HFF-Myc (cell line): ENCODE measurements around the gene CHIT1.
"Not testable (repeated sequence)": the region's sequence is repeated elsewhere in the genome, so short reads cannot be mapped to it uniquely, and the experiment has no call there.

Experiments
- DNase-seq: peaks from one replicate; pipeline ENCODE4 v3.0.0-alpha.2; 2011; ENCODE audit warnings: low read depth; ENCODE audit errors: extremely low read depth
- H3K4me3 ChIP-seq: replicated peaks from 2 replicates; pipeline ENCODE4 v1.5.1; 2011; ENCODE audit warnings: low read depth, mild to moderate bottlenecking, control low read depth, low read length
- CTCF ChIP-seq: IDR thresholded peaks from 2 replicates; pipeline ENCODE4 v1.5.1; 2012; ENCODE audit warnings: mild to moderate bottlenecking, low read depth, low read length, control low read depth; ENCODE audit errors: missing control alignments

CHIT1 gene

GRCh38 chr1:203270448-203270847 lies 41.0 kb upstream of the CHIT1 start:
- no peak overlapping the region for H3K4me3 ChIP-seq
- TF ChIP-seq CTCF: no peak
- DNase-seq: no peak

DNA sequence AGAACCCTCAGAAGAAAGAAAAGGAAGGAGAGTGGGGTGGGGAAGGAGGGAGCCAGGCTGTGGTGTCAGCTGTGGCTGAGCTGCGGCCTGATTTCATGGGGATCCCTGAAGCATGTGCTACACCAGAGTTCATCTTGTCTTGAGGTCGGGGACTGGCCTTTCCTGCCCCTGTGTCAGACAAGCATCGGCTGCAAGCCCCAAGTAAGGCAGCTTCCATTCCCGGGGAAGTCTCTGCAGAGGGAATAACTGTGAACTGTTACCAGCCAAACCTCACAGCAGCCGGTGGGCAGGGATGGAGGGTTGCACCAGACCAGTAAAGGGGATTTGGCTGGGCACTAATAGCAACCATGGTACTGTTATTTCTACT lies 40.2 kb upstream of the CHIT1 start:
- no peak for DNase-seq
- no peak for TF ChIP-seq CTCF
- H3K4me3 ChIP-seq: no peak overlapping the region

DNA sequence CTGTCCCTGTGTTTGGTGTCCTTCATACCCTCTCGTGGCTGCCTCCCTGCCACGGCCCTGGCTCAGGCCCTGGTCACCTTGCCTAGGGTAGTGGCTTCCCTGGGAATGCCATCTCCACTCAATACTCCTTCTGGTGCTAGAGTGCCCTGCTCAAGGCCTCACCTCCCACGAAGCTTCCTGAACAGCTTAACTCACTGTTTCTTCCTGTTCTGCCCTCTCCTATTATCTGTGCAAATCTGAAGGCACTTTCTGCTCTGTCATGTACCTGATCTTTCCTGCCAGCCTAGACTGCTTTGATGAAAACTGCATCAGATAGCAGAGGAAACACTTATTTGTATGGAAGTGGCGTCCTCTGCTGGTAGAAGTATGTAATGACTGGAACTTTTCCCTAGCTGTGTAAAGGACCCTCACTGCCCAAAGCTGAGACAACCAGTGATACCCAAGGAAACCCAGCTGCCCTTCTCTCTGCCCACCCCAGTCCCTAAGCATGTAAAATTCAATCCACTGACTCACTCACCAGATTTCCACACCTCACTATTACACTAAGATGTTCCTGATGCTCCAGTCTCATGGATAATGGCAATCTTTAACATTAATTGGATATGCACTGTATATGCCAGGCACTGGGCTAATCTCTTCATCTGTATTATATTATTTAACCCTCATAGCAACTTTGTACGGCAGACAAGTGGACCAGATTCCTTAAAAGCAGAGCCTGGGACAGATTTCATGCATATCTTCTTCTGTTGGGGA lies 39.6 kb upstream of the CHIT1 start:
- no peak for DNase-seq
- TF ChIP-seq CTCF: peak; percentile 88
- H3K4me3 ChIP-seq: no peak overlapping the region

- no peak for DNase-seq
- H3K4me3 ChIP-seq: peak overlapping the region; percentile 51
- TF ChIP-seq CTCF: no peak
Measured at GRCh38 chr1:203267912-203268311, 38.4 kb upstream of the CHIT1 start.

- peak; percentile 96 for TF ChIP-seq CTCF
- peak; percentile 76 for DNase-seq
- H3K4me3 ChIP-seq: peak overlapping the region; percentile 51
Measured at GRCh38 chr1:203267347-203267846, 37.9 kb upstream of the CHIT1 start.

GRCh38 chr1:203266140-203266539 lies 36.7 kb upstream of the CHIT1 start:
- not testable (repeated sequence) for H3K4me3 ChIP-seq, DNase-seq

- no peak overlapping the region for H3K4me3 ChIP-seq
- no peak for DNase-seq
- TF ChIP-seq CTCF: no peak
Measured at GRCh38 chr1:203265541-203265940, 36.1 kb upstream of the CHIT1 start.
